ENCODE results near the gene MADD.
"Not testable (repeated sequence)": the region's sequence is repeated elsewhere in the genome, so short reads cannot be mapped to it uniquely, and the experiment has no call there.

MADD gene

DNA sequence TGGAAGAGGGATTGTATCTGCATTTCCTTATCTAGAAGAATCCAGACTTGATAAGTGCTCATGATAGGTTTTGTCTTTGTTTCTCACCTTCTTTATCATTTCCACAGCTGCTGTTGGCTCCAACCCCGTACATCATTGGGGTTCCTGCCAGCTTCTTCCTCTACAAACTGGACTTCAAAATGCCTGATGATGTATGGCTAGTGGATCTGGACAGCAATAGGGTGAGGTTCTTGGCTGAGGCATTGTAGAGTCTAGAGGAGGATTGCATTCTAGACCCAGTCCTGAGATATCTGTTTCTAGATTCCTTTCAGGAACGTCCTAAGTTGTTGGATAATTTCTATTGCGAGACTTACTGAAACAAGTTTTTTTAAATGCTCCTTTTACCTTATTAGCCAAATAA lies 8.1 kb downstream of the MADD start:
- no peak for DNase-seq

- no peak for DNase-seq
Observed at GRCh38 chr11:47278769-47279168, 8.8 kb downstream of the MADD start.

GRCh38 chr11:47280099-47280498 lies 10.2 kb downstream of the MADD start:
- DNase-seq: no peak

DNA sequence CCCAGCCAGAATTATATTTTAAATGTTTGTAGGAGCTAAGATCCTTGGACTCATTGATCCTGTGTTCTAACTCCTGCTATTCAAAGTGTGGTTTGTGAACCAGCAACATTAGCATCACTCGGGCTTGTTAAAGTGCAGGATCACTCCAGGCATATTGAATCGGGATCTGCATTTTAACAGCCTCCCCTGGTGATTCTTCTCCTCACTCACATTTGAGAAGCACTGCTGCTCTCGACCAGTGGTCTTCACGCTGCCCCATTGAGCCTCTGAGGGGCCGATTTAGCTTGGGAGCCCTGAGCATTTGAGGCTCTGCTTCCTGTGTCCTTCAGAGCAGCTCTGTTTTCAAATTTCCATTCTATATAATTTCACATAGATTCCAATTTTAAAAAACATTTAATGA lies 10.9 kb downstream of the MADD start:
- DNase-seq: no peak

- DNase-seq: no peak
Observed at GRCh38 chr11:47282462-47282861, 12.5 kb downstream of the MADD start.

- no peak for DNase-seq
Observed at GRCh38 chr11:47284151-47284550, 14.2 kb downstream of the MADD start.

- DNase-seq: no peak
Observed at GRCh38 chr11:47285969-47286770, 16.2 kb downstream of the MADD start.

DNA sequence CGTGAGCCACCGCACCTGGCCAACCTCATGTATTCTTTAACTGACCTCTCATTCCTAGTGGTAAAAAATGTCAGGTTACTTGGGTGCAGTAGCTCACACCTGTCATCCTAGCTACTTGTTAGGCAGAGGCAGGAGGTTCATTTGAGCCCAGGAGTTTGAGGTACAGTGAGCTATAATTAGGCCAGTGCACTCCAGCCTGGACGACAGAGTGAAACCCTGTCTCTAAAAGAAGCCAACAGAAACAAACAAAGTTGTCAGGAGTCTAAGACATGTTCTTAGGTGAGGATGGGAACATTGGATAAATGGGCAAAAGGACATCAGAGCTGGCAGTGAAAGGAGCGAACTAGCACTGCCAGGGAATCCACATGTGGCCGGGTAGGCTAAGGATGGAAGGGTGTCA lies 18.1 kb downstream of the MADD start:
- no peak for DNase-seq

DNA sequence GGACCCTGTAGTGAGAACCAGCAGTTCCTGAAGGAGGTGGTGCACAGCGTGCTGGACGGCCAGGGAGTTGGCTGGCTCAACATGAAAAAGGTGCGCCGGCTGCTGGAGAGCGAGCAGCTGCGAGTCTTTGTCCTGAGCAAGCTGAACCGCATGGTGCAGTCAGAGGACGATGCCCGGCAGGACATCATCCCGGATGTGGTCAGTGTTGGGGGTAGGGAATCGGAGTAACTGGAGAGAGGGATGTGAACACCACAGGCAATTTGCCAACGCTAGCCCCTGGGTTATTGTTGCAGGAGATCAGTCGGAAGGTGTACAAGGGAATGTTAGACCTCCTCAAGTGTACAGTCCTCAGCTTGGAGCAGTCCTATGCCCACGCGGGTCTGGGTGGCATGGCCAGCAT lies 19.9 kb downstream of the MADD start:
- no peak for DNase-seq

GRCh38 chr11:47295385-47295784 lies 25.5 kb downstream of the MADD start:
- no peak for DNase-seq

DNA sequence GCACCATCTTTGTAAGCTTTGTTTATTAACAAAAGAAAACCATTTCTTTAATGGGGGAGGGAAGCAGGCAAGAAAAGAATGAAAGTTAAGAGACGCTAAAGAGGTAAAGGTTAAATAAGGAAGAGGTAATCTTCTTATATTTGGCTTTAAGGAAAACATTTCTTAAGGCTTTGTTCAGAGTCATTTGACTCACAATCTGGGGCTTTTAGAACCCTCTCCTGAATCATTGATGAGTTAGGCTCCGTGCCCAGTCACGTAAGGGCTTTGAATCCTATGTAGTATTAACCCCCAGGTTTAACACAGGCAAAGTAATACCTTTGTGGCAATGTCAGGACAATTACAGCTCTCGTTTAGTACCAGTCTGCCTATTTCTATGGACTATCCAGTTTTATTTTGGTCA lies 26.1 kb downstream of the MADD start:
- DNase-seq: no peak

GRCh38 chr11:47299078-47299477 lies 29.1 kb downstream of the MADD start:
- no peak for DNase-seq

DNA sequence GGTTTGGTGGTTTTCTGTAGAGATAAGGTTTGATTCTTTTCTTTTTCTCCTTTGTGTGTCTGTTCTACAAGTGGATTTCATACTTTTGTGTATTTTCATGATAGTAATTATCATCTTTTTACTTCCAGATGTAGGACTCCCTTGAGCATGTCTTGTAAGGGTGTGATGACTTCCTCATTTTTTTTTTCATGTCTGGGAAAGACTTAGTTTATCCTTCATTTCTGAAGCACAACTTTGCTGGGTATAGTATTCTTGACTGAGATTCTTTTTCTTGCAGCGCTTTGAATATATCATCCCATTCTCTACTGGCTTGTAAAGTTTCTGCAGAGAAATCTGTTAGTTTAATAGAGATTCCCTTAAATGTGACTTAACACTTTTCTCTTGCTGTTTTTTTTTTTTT lies 32.9 kb downstream of the MADD start:
- DNase-seq: no peak

GRCh38 chr11:47305734-47306483 lies 36.0 kb downstream of the MADD start:
- DNase-seq: no peak

DNA sequence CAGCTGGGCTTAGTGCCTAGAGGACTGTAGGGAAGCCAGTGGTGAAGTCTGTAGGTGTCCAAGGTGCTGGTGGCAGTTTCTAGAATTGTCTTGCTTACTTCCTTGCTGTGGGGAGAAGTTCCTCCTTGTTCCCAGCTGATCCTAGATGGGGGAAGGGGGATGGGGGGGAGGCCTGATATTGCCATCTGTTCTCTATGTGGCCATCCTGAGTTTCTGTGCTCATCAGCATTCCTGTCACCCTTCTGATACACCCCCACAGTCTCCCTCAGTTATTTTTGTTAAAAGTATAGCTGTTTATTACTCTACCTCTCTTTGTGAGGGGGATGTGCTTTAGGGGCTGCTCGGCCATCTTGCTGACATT lies 36.5 kb downstream of the MADD start:
- no peak for DNase-seq

DNA sequence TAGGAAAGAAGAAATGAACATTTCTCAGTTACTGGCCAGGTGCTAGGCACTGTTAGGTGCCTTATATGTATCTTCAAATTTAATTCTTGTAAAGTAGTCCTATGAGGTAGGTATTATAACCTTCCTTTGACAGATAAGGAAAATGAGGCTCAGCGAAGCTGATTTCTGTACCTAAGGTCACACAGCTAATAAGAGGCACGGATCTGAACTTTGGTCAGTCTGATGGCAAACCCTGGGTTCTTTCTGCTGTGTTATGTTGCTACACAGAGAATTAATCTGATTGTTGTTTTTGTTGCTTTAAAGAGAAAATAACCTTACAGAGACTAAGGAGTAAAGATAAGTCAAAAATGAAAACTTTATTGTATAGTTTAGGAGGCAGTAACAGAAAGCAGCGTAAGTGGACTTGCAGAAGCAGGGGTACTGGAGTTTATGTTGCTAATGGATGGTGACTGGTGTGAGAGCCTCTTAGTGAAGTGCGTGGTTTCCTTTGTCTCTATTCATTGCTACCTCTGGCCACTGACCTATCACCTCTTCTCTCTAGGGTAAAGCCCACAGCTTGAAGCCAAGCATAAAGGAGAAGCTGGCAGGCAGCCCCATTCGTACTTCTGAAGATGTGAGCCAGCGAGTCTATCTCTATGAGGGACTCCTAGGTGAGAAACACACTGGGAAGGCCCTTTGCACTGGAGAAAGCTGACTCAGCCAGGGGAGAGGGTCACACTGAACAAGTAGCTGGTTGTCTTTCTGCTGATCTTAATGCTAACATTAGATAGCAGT lies 38.3 kb downstream of the MADD start:
- no peak for DNase-seq

- no peak for DNase-seq
Observed at GRCh38 chr11:47314992-47315391, 45.1 kb downstream of the MADD start.

DNA sequence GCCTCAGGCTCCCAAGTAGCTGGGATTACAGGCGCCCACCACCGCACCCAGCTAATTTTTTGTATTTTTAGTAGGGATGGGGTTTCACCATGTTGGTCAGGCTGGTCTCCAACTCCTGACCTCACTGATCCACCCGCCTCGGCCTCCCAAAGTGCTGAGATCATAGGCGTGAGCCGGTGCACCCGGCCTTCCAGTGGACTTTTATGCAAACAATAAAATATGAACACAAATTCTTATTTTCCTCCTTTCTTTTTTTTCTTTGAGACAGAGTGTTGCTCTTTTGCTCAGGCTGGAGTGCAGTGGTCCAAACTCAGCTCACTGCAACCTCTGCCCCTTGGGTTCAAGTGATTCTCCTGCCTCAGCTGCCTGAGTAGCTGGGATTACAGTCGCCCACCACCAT lies 46.6 kb downstream of the MADD start:
- not testable (repeated sequence) for DNase-seq

DNA sequence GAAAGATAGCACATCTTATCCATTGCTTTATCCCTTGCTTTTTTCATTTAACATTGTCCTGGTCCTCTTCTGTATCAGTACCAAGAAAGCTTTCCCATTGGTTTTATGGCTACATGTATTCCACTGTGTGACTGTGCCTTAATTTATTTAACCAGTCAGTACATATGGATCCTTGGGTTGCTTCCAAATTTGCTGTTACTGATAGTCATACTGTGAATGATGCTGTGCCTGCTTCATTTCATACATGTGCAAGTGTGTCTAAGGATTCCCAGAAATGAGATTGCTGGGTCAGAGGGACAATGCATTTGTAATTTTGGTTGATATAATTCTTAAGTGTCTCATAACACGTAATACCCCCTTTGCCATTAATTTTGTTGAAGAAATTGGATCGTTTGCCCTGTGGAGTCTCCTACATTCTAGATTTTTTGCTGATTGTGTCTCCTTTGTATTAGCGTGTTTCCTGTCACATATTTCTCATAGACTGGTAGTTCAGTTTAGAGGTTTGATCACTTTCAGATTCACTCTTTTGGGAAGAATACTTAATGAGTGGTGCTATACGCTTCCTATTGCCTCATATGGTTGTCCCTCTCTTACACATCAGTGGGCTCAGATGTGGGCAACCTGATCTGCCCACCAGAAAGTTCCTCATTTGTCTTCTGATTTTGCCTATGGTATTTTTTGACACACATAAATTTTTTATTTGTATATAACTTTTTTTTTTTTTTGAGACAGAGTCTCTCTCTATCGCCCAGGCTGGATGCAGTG lies 47.3 kb downstream of the MADD start:
- no peak for DNase-seq

- DNase-seq: no peak
Observed at GRCh38 chr11:47318166-47318565, 48.2 kb downstream of the MADD start.

DNA sequence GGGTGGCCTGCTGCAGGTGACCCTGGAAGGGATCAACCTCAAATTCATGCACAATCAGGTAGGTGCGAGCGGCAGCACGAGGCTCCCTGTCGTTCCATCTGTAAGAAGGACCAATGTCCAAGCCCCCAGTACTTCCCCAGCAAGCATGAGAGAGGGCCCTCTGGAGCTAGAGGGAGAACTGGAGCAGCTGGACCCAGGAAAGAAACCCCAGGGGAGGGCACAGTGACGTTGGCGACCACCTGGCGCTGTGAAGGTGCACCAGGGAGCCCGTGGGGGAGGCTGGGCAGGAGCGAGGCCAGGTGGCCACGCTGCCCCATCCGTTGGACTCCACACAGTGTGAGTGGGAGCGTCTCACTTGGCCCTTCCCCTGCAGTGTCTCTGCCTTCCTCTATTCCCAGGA lies 54.6 kb downstream of the MADD start:
- no peak for DNase-seq

DNA sequence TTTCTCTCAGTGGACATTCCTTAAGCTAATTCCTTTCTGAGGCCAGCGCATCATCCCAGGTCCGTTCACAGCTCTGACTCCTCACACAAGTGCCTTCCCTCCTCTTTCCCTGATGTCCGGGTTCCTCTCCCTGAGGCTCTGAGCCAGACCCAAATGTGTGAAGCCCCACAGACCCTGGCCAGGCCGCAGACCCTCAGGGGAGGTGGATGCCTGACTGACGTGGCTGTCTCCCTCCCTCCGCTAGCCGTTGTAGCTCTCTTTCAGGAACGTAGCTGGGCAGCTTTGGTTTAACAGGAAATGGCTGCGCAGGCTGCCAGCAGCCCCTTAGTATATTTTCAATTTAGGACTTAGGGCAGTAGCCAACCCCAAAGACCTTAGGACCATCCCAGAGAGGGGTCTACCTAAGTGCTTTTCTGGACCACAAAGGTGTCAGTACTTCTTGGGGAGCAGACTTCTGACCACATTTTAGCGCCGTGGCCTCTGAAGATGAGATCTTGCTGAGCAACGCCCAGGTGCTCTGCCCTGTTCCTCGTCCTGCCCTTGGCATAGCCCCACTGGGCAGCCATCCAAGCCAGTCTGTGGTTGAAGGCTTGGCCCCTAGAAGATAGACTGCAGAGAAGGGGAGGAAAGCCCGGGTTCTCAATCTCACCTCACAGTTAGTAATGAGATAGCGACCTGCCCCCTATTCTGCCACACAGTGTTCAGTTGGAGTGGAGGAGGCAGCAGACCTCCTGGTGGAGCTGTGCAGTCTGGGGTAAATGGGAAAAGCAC lies 55.5 kb downstream of the MADD start:
- no peak for DNase-seq
